GM23338 (cell line): ENCODE measurements around the gene TUBB. TPM values are rescaled to one million over a fixed set of nuclear protein-coding genes. Genes with fewer than 3 reads are reported as not detected.
A peak's percentile ranks its signal among the peaks of the same experiment; 100 is the strongest.
"Not testable (repeated sequence)": the region's sequence is repeated elsewhere in the genome, so short reads cannot be mapped to it uniquely, and the experiment has no call there.

Experiments used
- ATAC-seq: fragments of 200-7000 bp; cut with Tn5 transposase; 3 replicates; pipeline ENCODE4 v1.9.1; 2020
- DNase-seq: peaks from one replicate; pipeline ENCODE4 v3.0.0-alpha.2; 2015; ENCODE audit warnings: low spot score
- H2AFZ ChIP-seq: fragments of 200-600 bp; sonication (generic); 2 replicates; pipeline ENCODE4 v1.8.0; 2016; ENCODE audit warnings: antibody characterized with exemption, mild to moderate bottlenecking, moderate library complexity
- H3F3A ChIP-seq: fragments of 200-600 bp; sonication (generic); replicated peaks from 2 replicates; pipeline ENCODE4 v1.8.0; 2017; ENCODE audit warnings: antibody characterized with exemption, mixed run types, low read depth
- H3K27ac ChIP-seq: fragments of 200-600 bp; sonication (generic); 2 replicates; pipeline ENCODE4 v1.6.1; 2016; ENCODE audit warnings: low read depth
- H3K27me3 ChIP-seq: fragments of 200-600 bp; sonication (generic); 2 replicates; pipeline ENCODE4 v1.8.0; 2016; ENCODE audit warnings: mild to moderate bottlenecking, mixed run types, moderate library complexity; ENCODE audit not compliant: insufficient read depth
- H3K36me3 ChIP-seq: fragments of 200-600 bp; sonication (generic); 2 replicates; pipeline ENCODE4 v1.8.0; 2016; ENCODE audit warnings: mild to moderate bottlenecking; ENCODE audit not compliant: insufficient read depth
- H3K4me1 ChIP-seq: fragments of 200-600 bp; sonication (generic); 2 replicates; pipeline ENCODE4 v1.8.0; 2016; ENCODE audit warnings: mild to moderate bottlenecking, moderate library complexity; ENCODE audit not compliant: insufficient read depth
- H3K4me2 ChIP-seq: fragments of 200-600 bp; sonication (generic); 2 replicates; pipeline ENCODE4 v1.7.1; 2017; ENCODE audit warnings: mixed run types
- H3K4me3 ChIP-seq: fragments of 200-600 bp; sonication (generic); 2 replicates; pipeline ENCODE4 v1.6.1; 2016; ENCODE audit warnings: mixed run types
- H3K79me2 ChIP-seq: fragments of 200-600 bp; sonication (generic); replicated peaks from 2 replicates; pipeline ENCODE4 v1.8.0; 2017; ENCODE audit warnings: mild to moderate bottlenecking; ENCODE audit not compliant: insufficient read depth
- H3K9me2 ChIP-seq: fragments of 200-600 bp; sonication (generic); 2 replicates; pipeline ENCODE4 v1.8.0; 2017; ENCODE audit not compliant: insufficient read depth
- H4K20me1 ChIP-seq: fragments of 200-600 bp; sonication (generic); replicated peaks from 2 replicates; pipeline ENCODE4 v1.8.0; 2017; ENCODE audit warnings: mild to moderate bottlenecking; ENCODE audit not compliant: insufficient read depth
- H3K27ac Mint-ChIP-seq: 2 replicates; pipeline ENCODE4 v1.8.0; 2020; ENCODE audit warnings: inconsistent platforms, mild to moderate bottlenecking, moderate library complexity, mixed read lengths
- H3K27me3 Mint-ChIP-seq: 3 replicates; pipeline ENCODE4 v1.8.0; 2022; ENCODE audit warnings: low read depth, mild to moderate bottlenecking, moderate library complexity, mixed read lengths, inconsistent platforms; ENCODE audit not compliant: insufficient read depth, poor library complexity
- H3K36me3 Mint-ChIP-seq: 3 replicates; pipeline ENCODE4 v1.8.0; 2021; ENCODE audit warnings: low read depth, mild to moderate bottlenecking, inconsistent platforms, moderate library complexity, mixed read lengths
- H3K4me1 Mint-ChIP-seq: 3 replicates; pipeline ENCODE4 v1.8.0; 2020; ENCODE audit warnings: mild to moderate bottlenecking, inconsistent platforms, mixed read lengths
- H3K4me3 Mint-ChIP-seq: 3 replicates; pipeline ENCODE4 v1.8.0; 2021; ENCODE audit warnings: moderate library complexity, mild to moderate bottlenecking, inconsistent platforms, mixed read lengths
- H3K9me3 Mint-ChIP-seq: 3 replicates; pipeline ENCODE4 v1.8.0; 2020; ENCODE audit warnings: moderate library complexity, mild to moderate bottlenecking, inconsistent platforms, mixed read lengths
- CREB1 ChIP-seq: fragments of 250-450 bp; sonication (Bioruptor Pico); IDR thresholded peaks from 2 replicates; pipeline ENCODE4 v1.5.0; 2020; ENCODE audit warnings: low read depth, mild to moderate bottlenecking, moderate library complexity
- ETS1 ChIP-seq: IDR thresholded peaks from 2 replicates; pipeline ENCODE4 v1.6.1; 2016; ENCODE audit warnings: antibody characterized with exemption
- NANOG ChIP-seq: IDR thresholded peaks from 2 replicates; pipeline ENCODE4 v1.6.1; 2016; ENCODE audit warnings: antibody characterized with exemption, borderline replicate concordance
- POLR2AphosphoS5 ChIP-seq: IDR thresholded peaks from 2 replicates; pipeline ENCODE4 v1.6.1; 2016; ENCODE audit warnings: antibody characterized with exemption, low read depth
- REST ChIP-seq: IDR thresholded peaks from one replicate; pipeline ENCODE4 v1.6.1; 2018; ENCODE audit warnings: antibody characterized with exemption; ENCODE audit not compliant: unreplicated experiment
- ZNF114 ChIP-seq: fragments of 250-450 bp; sonication (Bioruptor Pico); IDR thresholded peaks from 2 replicates; pipeline ENCODE4 v1.5.0; 2020; ENCODE audit warnings: mild to moderate bottlenecking, moderate library complexity
- polyA plus RNA-seq: library from polyadenylated mRNA; unstranded; fragments of >200 nt; fragmentation: Nextera tagmentation; extraction: Ambion mirVana; gene quantifications from 2 replicates; pipeline ENCODE4 v1.2.1, GENCODE V29; 2016
- total RNA-seq: library from RNA; depleted of rRNA; stranded (reverse); fragments of >200 nt; shearing (Covaris generic); gene quantifications from 2 replicates; pipeline ENCODE4 v1.2.3, GENCODE V29; 2014

The TUBB gene
- total and polyA plus RNA-seq, 2 experiments from 2014 or later: 1,041 to 1,704 TPM

GRCh38 chr6:30720738-30721197 lies 616 bp downstream of the TUBB start (continued):
- TF ChIP-seq ETS1 (no peak), NANOG (no peak), ZNF114 (CRISPR knock-in tag) (no peak), POLR2AphosphoS5 (no peak)

- H3K27ac Mint-ChIP-seq: peak overlapping the region; percentile 100
- H3K27me3 ChIP-seq: no peaks in the 10 kb centered on the region
- peaks cover 54% of the 10 kb centered on the region for H3F3A ChIP-seq
- peaks cover 13% of the 10 kb centered on the region; the same call in 2 of the 3 replicates for H3K9me3 Mint-ChIP-seq
- H4K20me1 ChIP-seq: peaks cover 31% of the 10 kb centered on the region
- ATAC-seq: peak; percentile 9
- peak overlapping the region; percentile 94 for H3K4me3 ChIP-seq
- peak overlapping the region; percentile 99 for H3K27ac ChIP-seq
- peaks cover 65% of the 10 kb centered on the region for H3K36me3 Mint-ChIP-seq
- peak; percentile 89 for DNase-seq
- peaks cover 61% of the 10 kb centered on the region for H3K27me3 Mint-ChIP-seq
- H3K4me3 Mint-ChIP-seq: peak overlapping the region; percentile 100
- TF ChIP-seq CREB1 (CRISPR knock-in tag): peak; percentile 56
- peak; percentile 71 for TF ChIP-seq POLR2AphosphoS5
- TF ChIP-seq REST: no peak
- peaks cover 50% of the 10 kb centered on the region for H3K79me2 ChIP-seq
- peak overlapping the region; percentile 94 for H3K4me2 ChIP-seq
- H3K9me2 ChIP-seq: no peaks in the 10 kb centered on the region
- H3K4me1 ChIP-seq: peaks cover 9% of the 10 kb centered on the region
- no peak overlapping the region for H2AFZ ChIP-seq
- H3K36me3 ChIP-seq: peaks cover 34% of the 10 kb centered on the region
- H3K4me1 Mint-ChIP-seq: peaks cover 44% of the 10 kb centered on the region
Measured at GRCh38 chr6:30721198-30722024, 1.3 kb downstream of the TUBB start.

GRCh38 chr6:30722025-30722279 lies 1.8 kb downstream of the TUBB start:
- peak overlapping the region; percentile 96 for H3K27ac ChIP-seq
- H4K20me1 ChIP-seq: peaks cover 31% of the 10 kb centered on the region
- peaks cover 41% of the 10 kb centered on the region for H3K4me1 Mint-ChIP-seq
- H3K4me1 ChIP-seq, ATAC-seq, H3K9me2 ChIP-seq, H2AFZ ChIP-seq, DNase-seq, H3K27me3 ChIP-seq: not testable (repeated sequence)
- H3K4me3 Mint-ChIP-seq: peak overlapping the region; percentile 100
- peak overlapping the region; percentile 88 for H3K4me2 ChIP-seq
- H3F3A ChIP-seq: peaks cover 59% of the 10 kb centered on the region
- H3K4me3 ChIP-seq: peak overlapping the region; percentile 94
- peaks cover 63% of the 10 kb centered on the region for H3K27me3 Mint-ChIP-seq
- H3K79me2 ChIP-seq: peaks cover 46% of the 10 kb centered on the region
- peaks cover 65% of the 10 kb centered on the region for H3K36me3 Mint-ChIP-seq
- peak overlapping the region; percentile 100 for H3K27ac Mint-ChIP-seq
- peaks cover 34% of the 10 kb centered on the region for H3K36me3 ChIP-seq
- H3K9me3 Mint-ChIP-seq: peaks cover 13% of the 10 kb centered on the region; the same call in 2 of the 3 replicates
